Measurements from ENCODE around the gene SLC16A9. TPM values are rescaled to one million over a fixed set of nuclear protein-coding genes. Genes with fewer than 3 reads are reported as not detected.

The SLC16A9 gene
- total RNA-seq, 1 experiment from 2014 or later: 4.1 TPM

DNA sequence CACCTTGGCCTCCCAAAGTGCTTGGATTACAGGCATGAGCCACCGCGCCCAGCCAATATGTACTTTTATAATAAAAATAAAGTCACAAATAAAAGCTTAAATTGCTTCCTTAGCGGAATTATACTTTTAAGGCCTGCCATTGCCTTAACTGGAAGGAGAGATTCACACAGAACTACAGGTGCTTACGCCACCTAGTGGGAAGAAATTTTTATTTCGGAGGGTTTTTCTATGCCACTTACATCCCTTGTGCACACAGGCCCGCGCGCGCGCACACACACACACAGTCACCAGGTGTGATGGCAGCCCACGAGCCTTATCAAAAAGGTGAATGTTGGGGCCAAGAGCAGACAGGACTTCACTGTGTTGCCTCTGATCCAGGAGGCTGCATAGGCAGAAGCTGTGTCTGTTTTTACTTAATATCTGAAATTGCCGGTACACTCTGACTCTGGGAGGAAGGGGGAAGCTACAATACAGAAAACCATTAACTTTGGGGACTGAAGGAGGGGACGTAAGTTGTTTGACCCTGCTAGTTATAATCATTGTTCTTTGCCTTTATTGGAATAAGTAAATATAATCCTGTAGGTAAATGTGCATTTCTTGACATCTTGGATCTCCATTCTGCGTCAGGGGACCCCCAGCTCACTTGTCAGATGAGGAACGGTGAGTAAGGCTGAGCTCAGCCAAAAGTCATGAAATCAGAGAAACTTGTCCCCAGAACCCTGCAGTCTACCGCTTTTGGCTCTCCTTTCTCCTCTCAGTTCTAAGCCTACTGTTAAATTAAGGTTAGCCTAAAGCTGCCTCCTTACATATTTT lies 87.1 kb downstream of the SLC16A9 start:
- H3K27ac Mint-ChIP-seq: no peak overlapping the region
- Histone ChIP-seq H3K14ac (ENCODE audit: insufficient read depth, low read length) (no peak overlapping the region), H3K79me1 (ENCODE audit: insufficient read depth, low read depth, low read length, poor library complexity, severe bottlenecking) (no peaks in the 10 kb centered on the region), H3K4me2 (ENCODE audit: insufficient read depth, insufficient read length, low read length) (no peak overlapping the region), H3K23me2 (ENCODE audit: insufficient read length, low read depth, low read length, poor library complexity, severe bottlenecking) (peaks cover 3% of the 10 kb centered on the region), H4K20me1 (ENCODE audit: control insufficient read depth, insufficient read depth, insufficient read length) (no peaks in the 10 kb centered on the region), H3K23ac (ENCODE audit: insufficient read length, low read depth, low read length) (no peak overlapping the region), H3K56ac (ENCODE audit: insufficient read length, low read depth, low read length) (no peak overlapping the region), H2BK120ac (ENCODE audit: low read depth, low read length, poor library complexity, severe bottlenecking) (no peak overlapping the region), H3K27me3 (ENCODE audit: insufficient read depth, low read length) (no peaks in the 10 kb centered on the region), H3K4ac (ENCODE audit: low read depth, low read length) (no peak overlapping the region), H3T11ph (ENCODE audit: low read length) (no peak overlapping the region), H2BK12ac (ENCODE audit: insufficient read length, low read depth, low read length) (no peak overlapping the region), H4K8ac (replicated peaks; ENCODE audit: insufficient read length, low read depth, low read length) (no peak overlapping the region), H3K79me2 (ENCODE audit: insufficient read depth, low read length) (no peaks in the 10 kb centered on the region), H2BK15ac (ENCODE audit: low read depth, low read length) (no peak overlapping the region), H2BK20ac (ENCODE audit: low read depth, low read length, poor library complexity, severe bottlenecking) (no peak overlapping the region), H4K5ac (ENCODE audit: insufficient read length, low read depth, low read length) (no peak overlapping the region), H3K9me3 (ENCODE audit: control insufficient read depth, low read depth, low read length) (no peaks in the 10 kb centered on the region), H2BK5ac (ENCODE audit: insufficient read length, low read length) (no peak overlapping the region), H4K91ac (ENCODE audit: insufficient read length, low read depth, low read length) (no peak overlapping the region), H3K27ac (ENCODE audit: insufficient read length, low read depth, low read length) (no peak overlapping the region), H3K9ac (ENCODE audit: extremely low read depth, insufficient read length, low read length) (no peak overlapping the region), H2AFZ (ENCODE audit: low read length) (peak overlapping the region; percentile 82), H3K18ac (ENCODE audit: insufficient read length, low read depth, low read length) (no peak overlapping the region), H3K4me1 (ENCODE audit: insufficient read depth, low read length) (0 out of 2 replicates have a peak, but pooled peaks cover 2% of the 10 kb centered on the region), H2AK5ac (ENCODE audit: insufficient read length, low read length) (no peak overlapping the region)
- H3K4me3 Mint-ChIP-seq: no peak overlapping the region
- H3K36me3 Mint-ChIP-seq (ENCODE audit: insufficient read depth in 1 of 3, low read depth in 3 of 3): no peaks in the 10 kb centered on the region
- TF ChIP-seq, protein P1, sequence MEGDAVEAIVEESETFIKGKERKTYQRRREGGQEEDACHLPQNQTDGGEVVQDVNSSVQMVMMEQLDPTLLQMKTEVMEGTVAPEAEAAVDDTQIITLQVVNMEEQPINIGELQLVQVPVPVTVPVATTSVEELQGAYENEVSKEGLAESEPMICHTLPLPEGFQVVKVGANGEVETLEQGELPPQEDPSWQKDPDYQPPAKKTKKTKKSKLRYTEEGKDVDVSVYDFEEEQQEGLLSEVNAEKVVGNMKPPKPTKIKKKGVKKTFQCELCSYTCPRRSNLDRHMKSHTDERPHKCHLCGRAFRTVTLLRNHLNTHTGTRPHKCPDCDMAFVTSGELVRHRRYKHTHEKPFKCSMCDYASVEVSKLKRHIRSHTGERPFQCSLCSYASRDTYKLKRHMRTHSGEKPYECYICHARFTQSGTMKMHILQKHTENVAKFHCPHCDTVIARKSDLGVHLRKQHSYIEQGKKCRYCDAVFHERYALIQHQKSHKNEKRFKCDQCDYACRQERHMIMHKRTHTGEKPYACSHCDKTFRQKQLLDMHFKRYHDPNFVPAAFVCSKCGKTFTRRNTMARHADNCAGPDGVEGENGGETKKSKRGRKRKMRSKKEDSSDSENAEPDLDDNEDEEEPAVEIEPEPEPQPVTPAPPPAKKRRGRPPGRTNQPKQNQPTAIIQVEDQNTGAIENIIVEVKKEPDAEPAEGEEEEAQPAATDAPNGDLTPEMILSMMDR (conservative IDR thresholded peaks at IDR 0.05): peak; percentile 73
- WGBS (ENCODE audit: extremely low coverage, insufficient read length, low lambda C conversion rate): no CpG with 5 or more reads among the region's 16 CpGs
- H3K4me1 Mint-ChIP-seq: peaks cover 24 to 29% of the 10 kb centered on the region in 2 experiments
- peak; percentile 70 for DNase-seq
- H3K27me3 Mint-ChIP-seq (ENCODE audit: low read depth): no peaks in the 10 kb centered on the region
- H3K9me3 Mint-ChIP-seq: peaks cover 0 to 3% of the 10 kb centered on the region in 2 experiments; a peak in 2 of 5 replicates

Measured in H9 (cell line).